HG02610 (cell line): ENCODE measurements around the gene CHD3.
A peak's percentile ranks its signal among the peaks of the same experiment; 100 is the strongest.

Experiments
- ATAC-seq: cut with Tn5 transposase; IDR thresholded peaks from one replicate; pipeline ENCODE4 v1.9.1; 2021; ENCODE audit warnings: mild to moderate bottlenecking, moderate library complexity; ENCODE audit not compliant: unreplicated experiment

The CHD3 gene

DNA sequence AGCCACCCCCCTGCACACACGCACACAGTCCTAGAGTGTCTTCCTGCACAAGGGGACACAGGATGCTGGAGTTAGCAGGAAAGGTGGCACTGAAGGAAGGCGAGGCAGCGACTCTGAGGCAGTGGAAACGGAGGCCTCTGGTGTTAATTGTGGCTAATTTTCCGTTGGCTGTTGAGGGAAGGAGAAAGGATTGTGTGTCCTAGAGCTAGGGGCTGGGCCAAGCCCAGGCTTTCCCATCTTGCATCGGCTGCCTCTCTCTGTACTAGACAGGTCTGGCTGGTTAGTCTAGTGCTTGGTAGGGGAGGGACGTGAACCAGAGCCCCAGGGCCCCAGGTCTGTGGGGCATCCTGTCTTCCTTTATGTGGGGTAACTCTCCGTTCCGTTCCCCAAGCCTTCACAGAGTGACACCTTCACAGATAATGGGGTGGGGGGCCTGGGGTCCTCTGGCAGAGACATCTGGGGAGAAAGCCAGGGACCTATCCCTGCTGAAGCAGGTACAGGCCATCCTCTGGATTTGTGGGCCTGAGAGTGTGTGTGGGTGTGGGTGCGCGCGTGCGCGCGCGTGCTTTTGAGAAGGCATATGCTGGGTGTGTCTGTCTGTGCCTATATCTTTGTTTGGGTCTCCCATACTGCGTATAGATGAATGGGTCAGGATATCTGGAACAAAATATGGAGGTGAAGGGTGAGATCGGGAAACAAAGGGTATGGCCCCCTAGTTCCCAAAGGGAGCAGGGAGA, at the start of gene CHD3:
TSS of gene CHD3 (plus strand) at position 606 of the 737 bp plus-strand sequence. CDS start 212 bp downstream, outside the sequence.
- peak; percentile 4 for ATAC-seq

DNA sequence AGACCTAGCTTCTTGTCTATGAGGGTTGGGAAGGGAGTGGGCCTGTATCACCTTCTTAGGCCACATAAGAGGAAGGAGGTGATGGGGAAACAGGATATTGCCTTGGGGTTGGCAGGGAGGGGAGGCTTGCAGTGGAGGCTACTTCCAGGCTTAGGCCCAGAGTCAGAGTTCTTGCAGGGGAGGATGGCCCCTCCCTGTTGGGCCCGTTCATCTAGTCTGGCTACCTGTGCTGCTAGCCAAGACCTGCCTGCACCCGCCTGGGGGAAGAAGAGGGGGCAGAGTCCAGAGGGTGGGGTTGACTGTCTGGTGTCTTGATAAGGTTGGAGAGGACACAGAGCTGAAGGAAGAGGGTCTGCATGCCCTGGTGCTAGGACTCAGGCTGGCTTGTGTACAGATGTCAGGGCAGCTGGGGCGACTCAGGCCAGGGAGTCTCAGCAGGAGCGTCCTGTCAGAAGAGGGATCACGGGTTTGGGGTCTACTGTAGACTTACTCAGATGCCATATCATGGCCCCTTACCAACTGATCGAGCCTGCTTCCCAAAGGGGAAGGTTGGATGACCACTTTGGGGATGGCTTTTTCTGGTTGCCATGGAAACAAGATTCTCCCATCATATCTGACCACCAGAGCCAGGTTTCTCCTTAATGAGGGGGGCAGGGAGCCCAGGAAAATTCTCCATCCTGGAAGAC, 49.3 kb upstream of the CHD3 start:
- ATAC-seq, result no peak

DNA sequence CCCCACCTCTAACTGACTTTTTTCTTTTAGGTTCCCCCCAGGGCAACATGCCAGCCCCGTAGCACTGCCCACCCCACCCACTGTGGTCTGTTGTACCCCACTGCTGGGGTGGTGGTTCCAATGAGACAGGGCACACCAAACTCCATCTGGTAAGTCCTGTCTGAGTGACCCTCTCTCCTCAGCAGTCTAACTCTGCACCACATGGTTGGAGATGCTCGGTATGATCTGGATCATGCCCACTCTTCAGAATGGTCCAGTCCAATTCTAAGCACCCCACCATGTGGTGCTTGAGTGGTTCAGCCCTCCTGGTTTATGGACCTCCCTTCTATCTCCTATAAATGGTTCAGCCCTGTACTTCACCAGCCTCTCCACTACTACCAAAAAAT, 48.7 kb upstream of the CHD3 start:
- no peak for ATAC-seq

DNA sequence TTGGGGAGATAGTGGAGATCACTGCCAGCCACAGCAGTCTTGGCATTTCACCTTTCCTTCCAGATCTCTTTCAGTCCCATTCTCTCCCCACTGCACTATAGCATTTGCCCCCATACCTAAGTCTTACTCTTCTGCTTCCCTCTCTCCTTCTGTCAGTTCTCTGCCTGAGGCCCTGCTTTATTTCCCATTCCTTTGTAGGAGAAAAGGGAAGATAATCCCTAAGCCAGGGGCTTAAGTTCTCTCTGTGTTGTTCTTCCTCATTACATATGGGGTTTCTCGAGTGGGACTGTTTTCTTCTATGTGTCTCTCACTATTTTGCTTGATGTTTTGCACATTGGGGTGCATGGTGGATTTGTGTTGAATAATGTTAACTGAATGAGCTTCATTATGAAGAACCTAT, 48.1 kb upstream of the CHD3 start:
- ATAC-seq, result no peak

DNA sequence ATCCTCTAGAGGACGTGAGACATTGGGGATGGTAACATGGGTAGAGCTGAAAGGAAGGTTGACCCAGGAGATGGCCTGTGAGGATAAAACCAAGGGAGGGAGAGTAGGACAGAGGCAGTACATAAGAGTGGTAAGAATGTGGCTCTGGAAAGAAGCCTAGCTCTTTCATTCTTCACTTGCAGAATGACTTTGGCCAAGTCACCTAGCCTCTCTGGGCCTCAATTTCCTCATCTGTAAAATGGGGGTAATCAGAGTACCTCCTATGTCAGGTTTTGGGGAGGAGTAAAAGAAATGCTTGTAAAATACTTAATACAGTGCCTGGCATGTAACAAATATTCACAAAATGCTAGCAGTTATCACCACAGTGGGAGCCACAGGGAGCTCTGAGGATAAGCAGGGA, 47.7 kb upstream of the CHD3 start:
- no peak for ATAC-seq

DNA sequence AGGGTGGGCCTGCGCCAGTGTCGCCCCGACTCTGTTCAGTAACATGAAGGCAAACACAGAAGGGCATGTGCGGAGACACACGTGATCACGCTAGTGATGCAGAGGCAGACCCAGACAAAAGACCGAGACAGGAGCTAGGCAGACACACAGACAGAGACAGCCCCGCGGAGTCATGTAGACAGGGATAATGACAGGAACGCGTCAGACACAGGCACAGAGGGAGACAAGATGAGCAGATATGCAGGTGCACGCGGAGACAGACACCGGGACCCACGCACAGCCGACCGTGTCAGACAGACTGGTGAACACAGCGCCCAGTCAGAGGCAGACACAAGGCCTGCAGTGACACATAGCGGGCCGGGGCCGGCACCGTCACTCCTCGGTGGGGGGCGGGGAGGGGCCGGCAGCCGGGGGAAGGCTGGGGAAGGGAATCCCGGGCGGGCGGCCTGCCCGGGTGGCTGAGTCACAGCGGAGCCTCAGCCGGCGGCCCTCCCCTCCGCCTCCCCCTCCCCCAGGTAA, 47.1 kb upstream of the CHD3 start:
- peak; percentile 12 for ATAC-seq

DNA sequence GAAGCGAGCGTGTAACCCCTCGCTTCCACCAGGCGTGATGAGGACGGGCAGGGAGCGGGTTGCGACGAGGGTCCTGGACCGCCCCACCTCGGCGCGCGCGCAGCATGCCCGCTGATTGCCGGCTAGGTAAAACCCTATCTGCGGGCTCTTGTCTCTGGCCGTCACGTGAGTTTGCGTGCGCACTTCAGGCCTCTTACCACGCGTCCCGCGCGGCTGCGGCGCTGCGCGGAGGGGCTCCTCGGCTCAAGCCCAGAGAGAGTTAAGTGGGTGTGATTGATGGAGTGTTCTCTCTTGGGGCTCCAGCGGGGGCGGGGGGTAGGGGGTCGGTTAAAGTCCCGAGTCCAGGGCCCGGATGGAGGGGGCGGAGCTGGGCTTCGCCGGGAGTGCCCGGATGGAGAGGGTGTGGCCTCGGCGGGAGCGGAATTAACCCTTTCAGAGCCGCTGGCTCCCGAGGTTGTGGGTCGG, 46.6 kb upstream of the CHD3 start:
- peak; percentile 12 for ATAC-seq

DNA sequence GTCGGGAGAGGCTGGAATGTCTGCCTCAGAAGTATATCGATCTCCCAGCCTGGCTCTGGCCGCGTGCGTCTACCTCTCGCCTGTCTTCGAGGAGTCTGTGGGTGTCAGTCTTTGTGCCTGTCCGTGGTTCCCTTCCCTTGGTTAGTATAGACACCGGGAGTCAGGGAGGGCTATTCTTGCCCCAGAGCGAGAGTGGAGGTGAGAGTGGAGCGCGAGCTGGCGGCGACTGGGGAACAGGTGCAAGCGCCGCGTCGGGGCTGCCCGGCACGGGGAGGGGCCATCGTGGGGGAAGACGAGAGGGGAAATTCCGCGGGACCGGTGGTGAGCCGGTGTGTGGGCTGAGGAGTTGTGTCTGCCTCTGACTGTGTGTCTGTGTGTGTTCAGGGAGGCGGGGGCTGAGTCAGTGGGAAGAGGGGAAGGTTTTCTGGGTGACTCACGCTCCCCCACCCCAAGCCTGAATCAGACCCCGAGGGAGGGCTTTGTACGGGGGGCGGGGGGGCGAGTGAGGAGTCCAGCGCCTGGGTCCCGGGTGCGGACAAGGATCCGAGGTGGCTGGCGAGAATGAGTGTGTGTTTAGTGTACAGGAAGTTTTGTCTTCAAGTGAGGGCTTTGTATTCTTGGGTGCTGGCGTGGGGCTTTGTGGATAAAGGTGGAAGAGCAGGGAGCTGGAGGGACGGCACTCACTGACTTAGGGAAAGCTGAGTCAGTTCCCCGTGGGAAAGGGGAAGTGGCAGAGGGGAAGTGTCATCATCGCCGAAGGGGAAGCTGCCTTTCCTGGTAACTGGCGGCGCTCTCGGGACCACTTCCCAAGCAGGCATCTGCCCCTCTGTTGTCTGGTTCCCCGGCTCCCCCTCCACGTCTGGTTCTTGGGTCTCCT, 46.0 kb upstream of the CHD3 start:
- peak; percentile 35 for ATAC-seq

DNA sequence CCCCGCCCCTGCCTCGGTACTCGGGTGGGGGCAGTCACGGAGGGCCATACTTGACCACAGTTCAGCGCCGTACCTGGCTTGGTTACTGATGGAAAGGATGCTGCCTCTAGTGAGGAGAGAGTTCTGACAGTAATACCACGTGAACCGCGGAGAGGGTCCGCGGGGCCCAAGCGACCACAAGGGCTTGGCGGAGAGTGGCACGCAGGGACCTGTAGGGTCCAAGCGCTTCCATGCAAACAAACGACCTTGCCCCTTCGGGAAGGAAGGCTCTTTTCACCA, 45.4 kb upstream of the CHD3 start:
- ATAC-seq, result no peak

DNA sequence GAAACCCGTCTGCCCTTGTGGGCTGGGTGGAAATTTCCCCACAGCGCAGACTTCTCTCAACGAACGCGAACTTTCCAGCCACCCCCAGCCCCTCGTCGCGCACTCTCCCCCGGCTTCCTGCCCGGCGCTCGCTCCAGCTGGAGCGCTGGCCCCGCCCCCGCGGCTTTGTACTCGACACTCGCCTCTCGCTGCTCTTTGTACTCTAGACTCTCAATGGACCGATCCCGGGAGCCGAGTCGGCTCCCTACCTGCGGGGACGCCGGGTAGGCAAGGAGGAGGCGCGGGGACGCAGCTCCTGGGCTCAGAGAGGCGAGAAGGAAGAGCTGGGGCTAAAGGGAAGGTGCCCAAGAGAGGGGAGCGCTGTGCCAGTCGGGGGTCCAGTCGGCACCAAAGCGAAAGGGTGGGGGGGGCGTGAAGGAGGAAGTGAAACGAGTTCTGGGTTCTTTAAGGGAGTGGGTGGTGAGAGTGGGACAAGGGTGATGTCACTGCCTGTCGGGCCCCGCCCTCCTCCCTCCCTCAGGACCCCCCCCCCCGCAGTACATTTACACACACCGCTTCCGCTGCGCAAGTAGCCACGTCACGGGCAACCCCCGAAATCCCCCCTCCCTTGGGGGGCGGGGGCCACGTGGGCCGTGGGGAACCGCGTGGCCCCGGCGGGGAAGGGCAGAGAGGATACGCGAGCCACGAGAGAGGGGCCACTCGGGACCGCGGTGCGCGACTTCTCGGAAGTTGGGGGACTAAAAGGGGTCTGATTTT, 44.9 kb upstream of the CHD3 start:
- peak; percentile 25 for ATAC-seq

DNA sequence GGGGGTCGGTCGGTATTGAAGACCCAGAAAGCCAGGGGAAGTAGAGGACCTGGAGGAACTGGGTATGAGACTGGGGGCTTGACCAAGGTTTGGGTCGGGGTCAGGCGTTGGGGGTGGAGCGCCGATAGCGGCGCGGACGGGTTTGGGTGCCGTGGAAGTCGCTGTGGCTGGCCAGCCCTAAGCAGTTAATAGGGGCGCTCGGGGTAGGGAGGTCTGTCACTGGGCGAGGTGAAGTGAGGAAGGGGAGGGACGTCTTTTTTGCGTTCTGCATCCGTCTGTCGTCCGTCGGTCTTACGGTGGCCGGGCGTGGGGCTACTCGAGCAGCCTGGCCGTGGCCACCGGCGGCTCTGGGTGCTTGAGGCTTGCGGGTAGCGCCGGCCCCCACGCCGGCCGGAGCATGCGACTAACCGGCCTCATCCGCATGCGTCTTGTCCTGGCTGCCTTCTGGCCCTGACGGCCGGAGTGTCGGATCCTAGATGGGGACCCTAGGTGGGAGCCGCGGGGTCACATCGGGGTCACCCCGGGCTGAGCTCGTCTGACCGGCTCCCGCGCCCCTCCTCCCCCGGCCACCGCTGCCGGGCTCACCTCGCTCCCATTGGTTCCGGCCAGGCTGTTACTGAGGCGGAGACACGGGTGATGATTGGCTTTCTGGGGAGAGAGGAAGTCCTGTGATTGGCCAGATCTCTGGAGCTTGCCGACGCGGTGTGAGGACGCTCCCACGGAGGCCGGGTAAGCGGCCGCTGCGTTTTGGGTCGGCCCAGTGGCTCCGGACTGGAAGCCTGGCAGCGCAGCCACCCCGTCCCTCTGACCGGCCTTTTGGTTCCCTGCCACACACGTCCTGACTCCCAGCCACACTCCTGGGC, 44.1 kb upstream of the CHD3 start:
- peak; percentile 47 for ATAC-seq

DNA sequence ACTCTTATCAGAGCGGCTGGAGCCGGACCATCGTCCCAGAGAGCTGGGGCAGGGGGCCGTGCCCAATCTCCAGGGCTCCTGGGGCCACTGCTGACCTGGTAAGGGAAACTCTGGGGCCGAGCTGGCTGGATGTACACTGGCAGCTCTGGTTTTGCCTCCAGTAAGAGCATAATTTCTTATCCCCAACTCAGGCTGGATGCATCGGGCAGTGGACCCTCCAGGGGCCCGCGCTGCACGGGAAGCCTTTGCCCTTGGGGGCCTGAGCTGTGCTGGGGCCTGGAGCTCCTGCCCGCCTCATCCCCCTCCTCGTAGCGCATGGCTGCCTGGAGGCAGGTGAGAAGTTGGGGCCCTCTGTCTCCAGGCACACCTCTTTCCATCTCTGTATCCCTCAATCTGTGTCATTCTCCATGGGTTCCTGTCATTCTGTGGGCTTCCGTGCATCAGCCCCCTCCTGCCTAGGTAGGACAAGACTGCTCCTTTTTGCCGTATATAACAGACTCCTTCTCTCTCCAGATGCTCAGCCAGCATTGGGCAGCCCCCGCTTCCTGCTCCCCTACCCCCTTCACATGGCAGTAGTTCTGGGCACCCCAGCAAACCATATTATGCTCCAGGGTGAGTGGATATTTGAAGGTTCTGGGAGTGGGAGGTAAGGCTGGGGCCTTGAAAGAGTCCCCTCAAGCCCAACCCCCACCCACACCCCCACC, 43.1 kb upstream of the CHD3 start:
- no peak for ATAC-seq

DNA sequence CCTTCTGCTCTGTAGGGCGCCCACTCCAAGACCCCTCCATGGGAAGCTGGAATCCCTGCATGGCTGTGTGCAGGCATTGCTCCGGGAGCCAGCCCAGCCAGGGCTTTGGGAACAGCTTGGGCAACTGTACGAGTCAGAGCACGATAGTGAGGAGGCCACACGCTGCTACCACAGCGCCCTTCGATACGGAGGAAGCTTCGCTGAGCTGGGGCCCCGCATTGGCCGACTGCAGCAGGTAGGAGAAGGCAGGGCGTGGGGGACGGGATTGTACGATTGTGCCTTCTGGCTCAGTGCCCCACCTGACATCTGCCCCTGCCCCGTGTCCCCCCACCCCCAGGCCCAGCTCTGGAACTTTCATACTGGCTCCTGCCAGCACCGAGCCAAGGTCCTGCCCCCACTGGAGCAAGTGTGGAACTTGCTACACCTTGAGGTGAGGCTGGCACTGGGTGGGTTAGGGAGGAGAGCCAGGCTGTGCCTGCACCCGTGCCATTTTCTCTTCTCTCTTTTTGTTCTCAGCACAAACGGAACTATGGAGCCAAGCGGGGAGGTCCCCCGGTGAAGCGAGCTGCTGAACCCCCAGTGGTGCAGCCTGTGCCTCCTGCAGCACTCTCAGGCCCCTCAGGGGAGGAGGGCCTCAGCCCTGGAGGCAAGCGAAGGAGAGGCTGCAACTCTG, 42.4 kb upstream of the CHD3 start:
- ATAC-seq, result no peak

DNA sequence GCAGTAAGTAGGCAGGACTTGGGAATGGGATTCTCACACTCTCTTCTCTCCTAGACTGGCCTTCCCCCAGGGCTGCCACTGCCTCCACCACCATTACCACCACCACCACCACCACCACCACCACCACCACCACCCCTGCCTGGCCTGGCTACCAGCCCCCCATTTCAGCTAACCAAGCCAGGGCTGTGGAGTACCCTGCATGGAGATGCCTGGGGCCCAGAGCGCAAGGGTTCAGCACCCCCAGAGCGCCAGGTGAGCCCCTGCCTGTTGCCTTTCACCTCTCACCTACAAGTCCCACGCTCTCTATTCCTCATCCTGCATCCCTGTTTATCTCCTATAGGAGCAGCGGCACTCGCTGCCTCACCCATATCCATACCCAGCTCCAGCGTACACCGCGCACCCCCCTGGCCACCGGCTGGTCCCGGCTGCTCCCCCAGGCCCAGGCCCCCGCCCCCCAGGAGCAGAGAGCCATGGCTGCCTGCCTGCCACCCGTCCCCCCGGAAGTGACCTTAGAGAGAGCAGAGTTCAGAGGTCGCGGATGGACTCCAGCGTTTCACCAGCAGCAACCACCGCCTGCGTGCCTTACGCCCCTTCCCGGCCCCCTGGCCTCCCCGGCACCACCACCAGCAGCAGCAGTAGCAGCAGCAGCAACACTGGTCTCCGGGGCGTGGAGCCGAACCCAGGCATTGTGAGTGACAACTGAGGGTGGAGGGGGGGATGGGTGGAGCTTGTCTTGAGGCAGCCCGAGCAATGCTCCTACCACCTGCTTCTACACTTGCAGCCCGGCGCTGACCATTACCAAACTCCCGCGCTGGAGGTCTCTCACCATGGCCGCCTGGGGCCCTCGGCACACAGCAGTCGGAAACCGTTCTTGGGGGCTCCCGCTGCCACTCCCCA, 41.6 kb upstream of the CHD3 start:
- ATAC-seq, result no peak

DNA sequence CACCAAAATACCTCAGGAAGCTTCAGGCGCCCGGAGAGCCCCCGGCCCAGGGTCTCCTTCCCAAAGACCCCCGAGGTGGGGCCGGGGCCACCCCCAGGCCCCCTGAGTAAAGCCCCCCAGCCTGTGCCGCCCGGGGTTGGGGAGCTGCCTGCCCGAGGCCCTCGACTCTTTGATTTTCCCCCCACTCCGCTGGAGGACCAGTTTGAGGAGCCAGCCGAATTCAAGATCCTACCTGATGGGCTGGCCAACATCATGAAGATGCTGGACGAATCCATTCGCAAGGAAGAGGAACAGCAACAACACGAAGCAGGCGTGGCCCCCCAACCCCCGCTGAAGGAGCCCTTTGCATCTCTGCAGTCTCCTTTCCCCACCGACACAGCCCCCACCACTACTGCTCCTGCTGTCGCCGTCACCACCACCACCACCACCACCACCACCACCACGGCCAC, 40.4 kb upstream of the CHD3 start:
- no peak for ATAC-seq

DNA sequence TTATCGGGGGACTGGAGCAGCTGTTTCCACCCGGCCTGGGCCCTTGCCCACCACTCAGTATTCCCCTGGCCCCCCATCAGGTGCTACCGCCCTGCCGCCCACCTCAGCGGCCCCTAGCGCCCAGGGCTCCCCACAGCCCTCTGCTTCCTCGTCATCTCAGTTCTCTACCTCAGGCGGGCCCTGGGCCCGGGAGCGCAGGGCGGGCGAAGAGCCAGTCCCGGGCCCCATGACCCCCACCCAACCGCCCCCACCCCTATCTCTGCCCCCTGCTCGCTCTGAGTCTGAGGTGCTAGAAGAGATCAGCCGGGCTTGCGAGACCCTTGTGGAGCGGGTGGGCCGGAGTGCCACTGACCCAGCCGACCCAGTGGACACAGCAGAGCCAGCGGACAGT, 39.9 kb upstream of the CHD3 start:
- ATAC-seq, result no peak

DNA sequence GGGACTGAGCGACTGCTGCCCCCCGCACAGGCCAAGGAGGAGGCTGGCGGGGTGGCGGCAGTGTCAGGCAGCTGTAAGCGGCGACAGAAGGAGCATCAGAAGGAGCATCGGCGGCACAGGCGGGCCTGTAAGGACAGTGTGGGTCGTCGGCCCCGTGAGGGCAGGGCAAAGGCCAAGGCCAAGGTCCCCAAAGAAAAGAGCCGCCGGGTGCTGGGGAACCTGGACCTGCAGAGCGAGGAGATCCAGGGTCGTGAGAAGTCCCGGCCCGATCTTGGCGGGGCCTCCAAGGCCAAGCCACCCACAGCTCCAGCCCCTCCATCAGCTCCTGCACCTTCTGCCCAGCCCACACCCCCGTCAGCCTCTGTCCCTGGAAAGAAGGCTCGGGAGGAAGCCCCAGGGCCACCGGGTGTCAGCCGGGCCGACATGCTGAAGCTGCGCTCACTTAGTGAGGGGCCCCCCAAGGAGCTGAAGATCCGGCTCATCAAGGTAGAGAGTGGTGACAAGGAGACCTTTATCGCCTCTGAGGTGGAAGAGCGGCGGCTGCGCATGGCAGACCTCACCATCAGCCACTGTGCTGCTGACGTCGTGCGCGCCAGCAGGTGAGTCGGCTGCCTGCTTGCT, 39.3 kb upstream of the CHD3 start:
- no peak for ATAC-seq
